Activated CD8-positive, alpha-beta memory T cell treated with anti-CD3 and anti-CD28 coated beads for 1 hour (primary cell): ENCODE data around the gene ALDH3A2.

Experiments used
- DNase-seq, 2 donors: peaks; one replicate each; pipeline ENCODE4 v3.0.0-alpha.2; 2020; ENCODE audit warnings: low read depth in 1 of 2; ENCODE audit errors: extremely low read depth in 1 of 2

Gene ALDH3A2

GRCh38 chr17:19648475-19649273 lies at the start of gene ALDH3A2:
Gene ALDH3A2 (plus strand): TSS chr17:19648751. CDS start chr17:19648972, 221 bp downstream.
- DNase-seq: peak; percentile 83 to 92

GRCh38 chr17:19610311-19610710 lies 38.2 kb upstream of the ALDH3A2 start:
- no peak for DNase-seq

- no peak for DNase-seq
These were observed 37.7 kb upstream of the ALDH3A2 start for GRCh38 chr17:19610879-19611278.

- DNase-seq: no peak
These were observed 34.6 kb upstream of the ALDH3A2 start for GRCh38 chr17:19613979-19614378.

- no peak for DNase-seq
These were observed 33.7 kb upstream of the ALDH3A2 start for GRCh38 chr17:19614900-19615299.

- DNase-seq: no peak
These were observed 30.5 kb upstream of the ALDH3A2 start for GRCh38 chr17:19618015-19618414.

- DNase-seq: no peak
These were observed 28.7 kb upstream of the ALDH3A2 start for GRCh38 chr17:19619705-19620325.

GRCh38 chr17:19621697-19622096 lies 26.9 kb upstream of the ALDH3A2 start:
- DNase-seq: no peak

- no peak for DNase-seq
These were observed 22.5 kb upstream of the ALDH3A2 start for GRCh38 chr17:19626079-19626478.

GRCh38 chr17:19629449-19629848 lies 19.1 kb upstream of the ALDH3A2 start:
- DNase-seq: no peak

- no peak for DNase-seq
These were observed 18.5 kb upstream of the ALDH3A2 start for GRCh38 chr17:19630035-19630434.

GRCh38 chr17:19630661-19631060 lies 17.9 kb upstream of the ALDH3A2 start:
- DNase-seq: no peak

GRCh38 chr17:19631905-19632304 lies 16.6 kb upstream of the ALDH3A2 start:
- DNase-seq: no peak

GRCh38 chr17:19641687-19642372 lies 6.7 kb upstream of the ALDH3A2 start:
- DNase-seq: no peak

- DNase-seq: no peak
These were observed 6.1 kb upstream of the ALDH3A2 start for GRCh38 chr17:19642373-19642893.

GRCh38 chr17:19644493-19645210 lies 3.9 kb upstream of the ALDH3A2 start:
- no peak for DNase-seq

GRCh38 chr17:19645734-19646201 lies 2.8 kb upstream of the ALDH3A2 start:
- peak in 1 of 2 donors; percentile 11 for DNase-seq

- no peak for DNase-seq
These were observed 1.5 kb upstream of the ALDH3A2 start for GRCh38 chr17:19646788-19647696.

- peak in 1 of 2 donors; percentile 15 for DNase-seq
These were observed 665 bp upstream of the ALDH3A2 start for GRCh38 chr17:19647697-19648474.
